Subcutaneous adipose tissue (tissue), 4 donors: ENCODE data around the gene TPO. TPM values are rescaled to one million over a fixed set of nuclear protein-coding genes. Genes with fewer than 3 reads are reported as not detected.

Experiments used
- CTCF ChIP-seq: fragments of 450-650 bp; IDR thresholded peaks from one replicate; pipeline ENCODE4 v1.5.1; 2016; ENCODE audit warnings: low read depth, mild to moderate bottlenecking, control low read depth, antibody characterized with exemption, moderate library complexity
- total RNA-seq, 4 donors: library from RNA; depleted of rRNA; stranded (reverse); fragments of >200 nt; gene quantifications; one replicate each; pipeline ENCODE4 v1.1.0, GENCODE V29; 2016

TPO gene
- total RNA-seq, 4 donors from 2014 or later, result 5.9 to 22.2 (median 15.4) TPM

DNA sequence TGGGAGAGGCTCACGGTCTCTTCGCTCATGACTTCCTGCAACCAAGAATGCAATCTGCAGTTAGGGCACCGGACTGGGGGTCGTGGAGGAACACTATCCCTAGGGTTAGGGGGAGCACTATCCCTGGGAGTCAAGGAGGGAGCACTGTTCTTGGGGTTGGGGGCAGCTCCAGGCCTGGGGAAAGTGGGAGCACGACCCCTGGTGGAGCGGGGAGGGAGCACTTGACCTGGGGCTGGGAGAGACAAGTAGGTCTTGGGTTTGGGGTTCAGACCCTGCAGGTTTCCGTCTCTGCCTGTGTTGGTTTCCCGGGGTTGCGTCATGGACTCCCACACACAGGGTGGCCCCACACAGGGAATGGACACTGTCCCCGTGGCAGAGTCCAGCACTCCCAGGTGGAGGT, 133.6 kb downstream of the TPO start:
- TF ChIP-seq CTCF, result no peak

- TF ChIP-seq CTCF, result no peak
Observed at GRCh38 chr2:1548910-1549673, 135.8 kb downstream of the TPO start.

DNA sequence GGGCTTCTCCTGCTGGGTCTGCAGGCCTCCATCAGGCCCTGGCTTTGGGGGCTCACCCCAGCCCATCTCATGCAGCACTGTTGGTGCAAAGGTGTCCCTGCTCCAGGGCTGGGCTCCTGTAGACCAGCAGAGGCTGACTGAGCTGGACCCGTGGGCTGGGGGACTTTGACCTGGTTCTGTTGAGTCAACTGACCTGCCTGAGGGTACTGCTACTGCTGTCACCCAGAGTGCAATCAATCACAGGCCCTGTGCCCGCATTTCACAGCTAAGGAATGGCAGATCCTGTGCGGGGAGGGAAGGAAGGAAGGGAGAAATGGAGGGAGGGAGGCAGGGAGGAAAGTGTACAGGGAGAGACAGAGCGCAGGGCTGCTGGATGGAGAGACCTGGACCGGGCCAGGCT, 136.8 kb downstream of the TPO start:
- no peak for TF ChIP-seq CTCF

- no peak for TF ChIP-seq CTCF
Observed at GRCh38 chr2:1550658-1551316, 137.5 kb downstream of the TPO start.

DNA sequence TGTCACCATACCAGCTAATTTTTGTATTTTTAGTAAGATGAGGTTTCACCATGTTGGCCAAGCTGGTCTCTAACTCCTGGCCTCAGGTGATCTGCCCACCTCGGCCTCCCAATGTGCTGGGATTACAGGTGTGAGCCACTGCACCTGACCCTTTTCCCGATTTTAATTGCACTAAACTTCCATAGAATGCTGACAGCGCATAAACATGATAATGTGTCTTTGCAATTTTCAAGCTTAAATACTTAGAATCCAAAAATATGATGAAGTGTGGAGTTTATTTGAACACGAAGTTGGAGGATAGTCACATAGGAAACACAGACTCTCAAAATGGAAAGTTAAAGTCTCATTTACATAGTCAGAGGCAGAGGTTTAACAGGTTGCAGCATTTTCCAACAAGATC, 138.6 kb downstream of the TPO start:
- no peak for TF ChIP-seq CTCF

DNA sequence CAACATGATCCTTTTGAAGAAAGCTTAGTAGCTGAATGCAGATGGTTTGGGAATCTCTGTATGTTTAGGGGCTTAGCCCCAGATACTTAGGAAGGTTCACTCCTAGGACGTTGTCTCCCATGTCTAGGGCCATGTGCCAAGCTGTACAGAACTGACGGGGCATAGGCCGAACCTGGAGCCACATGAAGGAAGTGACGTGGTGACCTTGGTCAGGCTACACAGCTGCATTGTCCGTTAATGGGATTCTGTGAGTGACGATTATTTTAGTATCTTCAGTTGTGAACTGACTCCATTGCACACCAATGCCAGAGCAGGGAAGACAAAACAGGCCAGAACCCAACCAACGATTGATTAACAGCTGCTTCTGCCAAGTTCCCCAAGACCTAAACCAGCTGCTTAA, 139.3 kb downstream of the TPO start:
- no peak for TF ChIP-seq CTCF

DNA sequence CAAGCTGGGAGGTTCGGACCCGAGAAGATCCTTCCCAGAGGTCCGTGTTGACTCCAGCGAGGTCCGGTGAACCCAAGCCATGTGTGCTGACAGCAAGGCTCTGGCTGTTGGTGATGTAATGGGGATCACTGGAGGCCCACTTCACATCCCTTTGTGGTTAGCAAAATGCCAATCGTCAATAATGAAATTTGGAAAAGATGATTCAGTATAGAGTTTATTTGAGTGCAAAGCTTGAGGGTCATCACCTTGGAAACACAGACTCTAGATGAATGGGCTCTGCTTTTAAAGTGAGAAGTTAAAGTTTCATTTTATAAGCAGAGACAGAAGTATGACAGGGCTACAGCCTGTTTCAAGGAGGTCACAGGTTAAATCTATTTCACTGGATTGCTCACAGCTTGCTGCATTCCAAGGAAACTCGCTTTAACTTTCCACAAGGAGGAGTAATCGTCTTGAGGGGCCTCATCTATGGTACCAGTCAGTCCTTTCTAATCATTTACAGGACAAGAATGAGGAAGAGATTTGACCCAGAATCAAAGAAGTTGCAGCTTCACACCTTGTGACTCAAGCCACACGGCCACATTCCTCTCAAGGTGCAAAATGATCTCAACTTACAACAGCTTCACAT, 140.5 kb downstream of the TPO start:
- TF ChIP-seq CTCF, result no peak
